Smooth muscle cell (in vitro differentiated cells): Measurements from ENCODE around the gene ITGB5. TPM values are rescaled to one million over a fixed set of nuclear protein-coding genes. Genes with fewer than 3 reads are reported as not detected.
"Not testable (repeated sequence)": the region's sequence is repeated elsewhere in the genome, so short reads cannot be mapped to it uniquely, and the experiment has no call there.

ENCODE experiments used
- DNase-seq: peaks from one replicate; lab custom pipeline; 2025; ENCODE audit not compliant: unreplicated experiment; lab: John Stamatoyannopoulos, UW
- H2AFZ ChIP-seq: fragments of 200-600 bp; sonication (generic); 2 replicates; pipeline ENCODE4 v1.6.0; 2016; ENCODE audit warnings: antibody characterized with exemption, low read depth, mild to moderate bottlenecking
- H3F3A ChIP-seq: fragments of 200-600 bp; sonication (generic); 2 replicates; pipeline ENCODE4 v1.6.0; 2017; ENCODE audit warnings: antibody characterized with exemption, low read depth
- H3K27ac ChIP-seq: fragments of 200-600 bp; sonication (generic); 2 replicates; pipeline ENCODE4 v1.5.1; 2016; ENCODE audit warnings: low read depth, mild to moderate bottlenecking
- H3K27me3 ChIP-seq: fragments of 200-600 bp; sonication (generic); 2 replicates; pipeline ENCODE4 v1.6.1; 2016; ENCODE audit warnings: low read depth, mild to moderate bottlenecking
- H3K36me3 ChIP-seq: fragments of 200-600 bp; sonication (generic); 2 replicates; pipeline ENCODE4 v1.5.1; 2016; ENCODE audit warnings: low read depth
- H3K4me1 ChIP-seq: fragments of 200-600 bp; sonication (generic); 2 replicates; pipeline ENCODE4 v1.5.1; 2016; ENCODE audit warnings: low read depth
- H3K4me2 ChIP-seq: fragments of 200-600 bp; sonication (generic); 2 replicates; pipeline ENCODE4 v1.6.0; 2016; ENCODE audit warnings: mild to moderate bottlenecking
- H3K4me3 ChIP-seq: fragments of 200-600 bp; sonication (generic); 2 replicates; pipeline ENCODE4 v1.5.1; 2016; ENCODE audit warnings: mild to moderate bottlenecking
- H3K79me2 ChIP-seq: fragments of 200-600 bp; sonication (generic); 2 replicates; pipeline ENCODE4 v1.6.0; 2016; ENCODE audit warnings: low read depth, mild to moderate bottlenecking
- H3K9ac ChIP-seq: fragments of 200-600 bp; sonication (generic); 2 replicates; pipeline ENCODE4 v1.6.0; 2016; ENCODE audit warnings: low read depth
- H3K9me3 ChIP-seq: fragments of 200-600 bp; sonication (generic); replicated peaks from 2 replicates; pipeline ENCODE4 v1.5.1; 2016; ENCODE audit warnings: low read depth
- H4K20me1 ChIP-seq: fragments of 200-600 bp; sonication (generic); 2 replicates; pipeline ENCODE4 v1.6.0; 2016; ENCODE audit warnings: low read depth
- WGBS: methylation state at CpG from one replicate; pipeline ENCODE4 v1.1.7; 2016; ENCODE audit warnings: low lambda C conversion rate; 5-methylcytosine and 5-hydroxymethylcytosine counted together
- polyA plus RNA-seq: library from polyadenylated mRNA; unstranded; fragments of >200 nt; fragmentation: Nextera tagmentation; extraction: Ambion mirVana; gene quantifications from 2 replicates; pipeline ENCODE4 v1.2.1, GENCODE V29; 2016
- total RNA-seq: library from RNA; depleted of rRNA; stranded (reverse); fragments of >200 nt; gene quantifications from 2 replicates; pipeline ENCODE4 v1.2.3, GENCODE V29; 2014
- TF ChIP-seq, protein P1 (sequence below): fragments of 200-600 bp; sonication (generic); IDR thresholded peaks from 2 replicates; pipeline ENCODE4 v1.5.1; 2017; ENCODE audit warnings: borderline replicate concordance, mild to moderate bottlenecking, antibody characterized with exemption; ENCODE audit not compliant: insufficient read depth, poor library complexity, severe bottlenecking

ITGB5 gene
- total and polyA plus RNA-seq, 2 experiments from 2014 or later: 343 to 403 TPM

DNA sequence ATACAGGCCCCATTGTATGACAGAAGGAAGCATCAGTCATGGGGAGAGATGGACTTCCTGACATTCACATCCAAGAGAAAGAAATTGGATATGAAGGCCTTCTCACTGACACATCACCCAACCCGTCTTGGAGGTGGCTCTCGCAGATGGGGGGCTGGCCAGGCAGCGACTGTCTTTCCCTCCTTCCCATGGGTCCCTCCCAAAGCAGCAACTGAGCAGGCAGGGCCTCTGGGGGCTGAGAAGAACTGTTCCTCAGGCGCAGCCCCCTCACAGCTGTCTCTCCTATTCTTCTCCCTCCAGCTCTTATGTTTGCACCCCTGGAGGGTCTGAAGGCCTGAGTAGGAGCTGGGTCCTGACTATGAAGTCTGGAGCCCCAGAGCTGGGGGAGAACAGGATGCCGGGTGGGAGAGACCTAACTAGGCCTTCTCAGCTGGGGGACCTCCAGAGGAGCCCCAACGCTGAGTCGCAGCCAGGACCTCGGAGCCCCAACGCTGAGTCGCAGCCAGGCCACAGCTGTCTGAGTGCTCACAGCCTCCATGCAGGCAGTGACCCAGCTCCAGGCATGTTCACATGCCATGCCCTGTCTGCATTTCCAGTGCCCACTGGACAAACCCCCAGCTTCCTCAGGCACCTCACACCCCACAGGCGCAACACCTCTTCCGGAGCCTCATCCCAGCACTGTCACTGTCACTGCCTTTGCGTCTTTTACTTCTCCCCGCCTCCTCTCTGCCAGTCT is 127.3 kb downstream of the ITGB5 start:
- no peak overlapping the region for H3K4me3 ChIP-seq
- no peaks in the 10 kb centered on the region for H3K27me3 ChIP-seq
- no peaks in the 10 kb centered on the region for H3K79me2 ChIP-seq
- no peak for DNase-seq
- 92% methylated on average over 14 of the region's 14 CpGs for WGBS
- TF ChIP-seq, protein P1, sequence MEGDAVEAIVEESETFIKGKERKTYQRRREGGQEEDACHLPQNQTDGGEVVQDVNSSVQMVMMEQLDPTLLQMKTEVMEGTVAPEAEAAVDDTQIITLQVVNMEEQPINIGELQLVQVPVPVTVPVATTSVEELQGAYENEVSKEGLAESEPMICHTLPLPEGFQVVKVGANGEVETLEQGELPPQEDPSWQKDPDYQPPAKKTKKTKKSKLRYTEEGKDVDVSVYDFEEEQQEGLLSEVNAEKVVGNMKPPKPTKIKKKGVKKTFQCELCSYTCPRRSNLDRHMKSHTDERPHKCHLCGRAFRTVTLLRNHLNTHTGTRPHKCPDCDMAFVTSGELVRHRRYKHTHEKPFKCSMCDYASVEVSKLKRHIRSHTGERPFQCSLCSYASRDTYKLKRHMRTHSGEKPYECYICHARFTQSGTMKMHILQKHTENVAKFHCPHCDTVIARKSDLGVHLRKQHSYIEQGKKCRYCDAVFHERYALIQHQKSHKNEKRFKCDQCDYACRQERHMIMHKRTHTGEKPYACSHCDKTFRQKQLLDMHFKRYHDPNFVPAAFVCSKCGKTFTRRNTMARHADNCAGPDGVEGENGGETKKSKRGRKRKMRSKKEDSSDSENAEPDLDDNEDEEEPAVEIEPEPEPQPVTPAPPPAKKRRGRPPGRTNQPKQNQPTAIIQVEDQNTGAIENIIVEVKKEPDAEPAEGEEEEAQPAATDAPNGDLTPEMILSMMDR: no peak
- H3K27ac ChIP-seq: no peak overlapping the region
- H3K4me2 ChIP-seq: no peak overlapping the region
- H3K9me3 ChIP-seq: no peaks in the 10 kb centered on the region
- no peaks in the 10 kb centered on the region for H3K36me3 ChIP-seq
- H3K4me1 ChIP-seq: no peaks in the 10 kb centered on the region
- H4K20me1 ChIP-seq: no peaks in the 10 kb centered on the region
- peaks cover 4% of the 10 kb centered on the region for H3F3A ChIP-seq
- H2AFZ ChIP-seq: no peak overlapping the region
- H3K9ac ChIP-seq: no peak overlapping the region

DNA sequence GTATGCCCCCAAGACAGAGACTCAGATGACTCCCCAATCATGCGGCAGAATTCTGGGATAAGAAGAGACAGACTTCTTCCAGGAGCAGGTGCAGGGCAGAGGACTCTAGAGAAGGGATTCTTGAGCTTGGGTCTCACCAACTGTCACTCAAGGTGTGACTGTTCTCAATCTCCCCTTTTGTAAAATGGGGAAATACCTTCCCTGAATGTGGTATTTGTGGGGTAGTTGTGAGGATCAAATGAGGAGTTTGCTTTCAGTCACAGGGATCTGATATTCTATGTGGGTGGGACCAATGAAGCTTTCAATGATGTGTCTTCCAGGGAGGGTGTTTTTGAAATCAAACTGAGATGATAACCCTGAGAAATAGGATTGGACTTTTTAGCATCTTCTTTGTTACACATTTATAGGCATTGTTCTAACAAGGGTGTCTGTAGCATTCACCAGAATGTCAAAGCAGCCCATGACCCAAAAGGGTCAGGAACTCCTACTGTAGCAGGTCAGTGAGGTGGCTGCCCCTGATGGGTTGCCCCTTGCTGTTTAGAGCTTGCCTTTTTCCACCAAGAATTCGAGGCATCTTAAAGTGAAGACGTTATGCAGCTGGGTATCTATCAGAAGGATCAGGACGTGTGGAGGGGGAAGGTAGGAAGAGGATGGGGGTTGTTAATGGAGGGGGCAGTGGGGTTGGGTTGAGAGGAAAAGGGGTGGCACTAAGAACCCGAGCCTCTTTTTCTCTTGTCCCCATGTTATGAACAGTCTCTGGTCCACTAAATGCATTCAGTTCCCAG is 128.1 kb downstream of the ITGB5 start:
- H3K36me3 ChIP-seq: no peaks in the 10 kb centered on the region
- TF ChIP-seq, protein P1: no peak
- H3K4me3 ChIP-seq: no peak overlapping the region
- H3K9me3 ChIP-seq: no peaks in the 10 kb centered on the region
- no peaks in the 10 kb centered on the region for H3K27me3 ChIP-seq
- no peak for DNase-seq
- H3K9ac ChIP-seq: no peak overlapping the region
- H3K27ac ChIP-seq: no peak overlapping the region
- WGBS: 60% methylated on average over 5 of the region's 5 CpGs
- peaks cover 4% of the 10 kb centered on the region for H3F3A ChIP-seq
- H3K4me1 ChIP-seq: no peaks in the 10 kb centered on the region
- H3K4me2 ChIP-seq: no peak overlapping the region
- no peaks in the 10 kb centered on the region for H4K20me1 ChIP-seq
- no peaks in the 10 kb centered on the region for H3K79me2 ChIP-seq
- no peak overlapping the region for H2AFZ ChIP-seq

DNA sequence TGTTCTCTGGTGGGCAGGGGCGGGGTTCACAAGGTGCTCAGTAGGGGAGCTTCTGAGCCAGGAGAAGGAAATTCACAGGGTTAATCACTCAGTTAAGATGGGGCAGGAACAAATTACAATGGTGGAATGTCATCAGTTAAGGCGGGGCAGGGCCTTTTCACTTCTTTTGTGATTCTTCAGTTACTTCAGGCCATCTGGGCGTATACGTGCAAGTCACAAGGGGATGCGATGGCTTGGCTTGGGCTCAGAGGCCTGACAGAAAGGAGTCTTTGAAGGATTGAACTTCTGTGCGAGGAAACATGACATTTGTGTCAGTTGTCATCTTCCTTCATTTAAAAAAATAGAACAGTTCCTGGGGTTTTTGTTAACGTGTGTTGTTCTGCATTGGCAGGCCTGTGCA is 129.2 kb downstream of the ITGB5 start:
- H3K79me2 ChIP-seq, H2AFZ ChIP-seq, H3K4me1 ChIP-seq, H3K4me3 ChIP-seq, H3K9me3 ChIP-seq, H3K4me2 ChIP-seq, H3K9ac ChIP-seq, DNase-seq, H3F3A ChIP-seq, H3K27me3 ChIP-seq, H3K36me3 ChIP-seq, H3K27ac ChIP-seq, H4K20me1 ChIP-seq: not testable (repeated sequence)
- 79% methylated on average over 7 of the region's 7 CpGs for WGBS

DNA sequence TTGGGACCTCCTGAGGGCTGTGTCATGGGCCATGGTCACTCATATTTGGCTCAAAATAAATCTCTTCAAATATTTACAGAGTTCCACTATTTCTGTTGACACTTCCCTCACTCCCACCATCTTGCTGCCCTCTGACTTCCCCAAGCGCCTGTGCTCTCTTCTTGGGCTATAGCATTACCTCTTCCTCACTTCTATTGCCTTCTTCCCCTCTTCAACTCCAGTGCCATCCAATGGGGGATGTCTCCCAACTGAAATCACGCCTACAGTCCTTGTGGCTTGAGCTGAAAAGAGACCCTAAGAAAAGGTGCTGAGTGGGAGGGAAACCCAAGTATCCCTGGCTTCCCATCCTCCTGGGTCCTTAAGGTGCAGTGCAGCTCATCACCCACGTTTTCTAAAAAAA is 135.1 kb downstream of the ITGB5 start:
- Histone ChIP-seq H3K36me3 (no peaks in the 10 kb centered on the region), H3K4me1 (no peaks in the 10 kb centered on the region), H3K9me3 (no peaks in the 10 kb centered on the region), H3K4me3 (no peak overlapping the region), H4K20me1 (no peaks in the 10 kb centered on the region), H3K9ac (no peak overlapping the region), H3F3A (no peaks in the 10 kb centered on the region), H3K4me2 (no peak overlapping the region), H3K27ac (no peak overlapping the region), H2AFZ (no peak overlapping the region), H3K79me2 (no peaks in the 10 kb centered on the region), H3K27me3 (no peaks in the 10 kb centered on the region)
- DNase-seq: no peak
- TF ChIP-seq, protein P1: no peak
- WGBS: 90% methylated on average over 3 of the region's 3 CpGs
